ENCODE measurements around the gene NCAPH2.

NCAPH2 gene

DNA sequence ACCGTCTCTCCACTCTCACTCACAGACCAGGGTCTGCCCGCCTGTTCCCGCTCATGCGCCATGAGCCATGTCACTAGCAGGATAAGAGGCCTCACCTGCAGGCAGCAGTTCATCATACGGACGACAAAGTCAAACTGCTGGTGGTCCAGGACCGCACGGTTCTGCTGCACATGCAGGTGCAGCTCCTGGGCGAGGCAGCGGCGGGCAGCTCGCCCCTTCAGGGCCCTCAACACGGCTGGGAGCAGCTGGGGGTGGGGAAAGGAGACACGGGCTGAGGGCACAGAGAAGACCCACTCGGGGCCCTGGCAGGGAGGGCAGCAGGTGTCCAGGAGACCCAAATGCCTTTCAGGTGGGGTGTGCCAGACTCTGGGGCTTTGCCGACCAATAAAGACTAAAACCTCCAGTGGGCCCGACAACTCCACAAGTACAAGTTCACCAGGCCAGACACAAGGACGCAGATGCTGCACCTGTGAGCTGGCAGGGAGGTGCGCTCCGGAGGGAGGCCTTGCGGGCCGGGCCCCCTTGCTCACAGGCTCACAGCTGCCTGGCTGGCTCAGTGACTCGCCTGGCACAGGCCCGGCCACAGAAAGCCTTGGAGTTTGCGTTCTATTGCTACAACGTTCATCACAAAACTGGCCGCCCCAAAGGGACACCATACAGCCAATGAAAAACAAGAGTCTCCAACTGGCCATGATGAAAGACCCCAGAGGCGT lies 44.7 kb upstream of the NCAPH2 start:
- TF ChIP-seq ZC3H10 (CRISPR knock-in tag; IDR thresholded peaks at IDR 0.05) = no peak
- no peak for TF ChIP-seq RARB (CRISPR knock-in tag; IDR thresholded peaks at IDR 0.05)
- TF ChIP-seq, protein P1, sequence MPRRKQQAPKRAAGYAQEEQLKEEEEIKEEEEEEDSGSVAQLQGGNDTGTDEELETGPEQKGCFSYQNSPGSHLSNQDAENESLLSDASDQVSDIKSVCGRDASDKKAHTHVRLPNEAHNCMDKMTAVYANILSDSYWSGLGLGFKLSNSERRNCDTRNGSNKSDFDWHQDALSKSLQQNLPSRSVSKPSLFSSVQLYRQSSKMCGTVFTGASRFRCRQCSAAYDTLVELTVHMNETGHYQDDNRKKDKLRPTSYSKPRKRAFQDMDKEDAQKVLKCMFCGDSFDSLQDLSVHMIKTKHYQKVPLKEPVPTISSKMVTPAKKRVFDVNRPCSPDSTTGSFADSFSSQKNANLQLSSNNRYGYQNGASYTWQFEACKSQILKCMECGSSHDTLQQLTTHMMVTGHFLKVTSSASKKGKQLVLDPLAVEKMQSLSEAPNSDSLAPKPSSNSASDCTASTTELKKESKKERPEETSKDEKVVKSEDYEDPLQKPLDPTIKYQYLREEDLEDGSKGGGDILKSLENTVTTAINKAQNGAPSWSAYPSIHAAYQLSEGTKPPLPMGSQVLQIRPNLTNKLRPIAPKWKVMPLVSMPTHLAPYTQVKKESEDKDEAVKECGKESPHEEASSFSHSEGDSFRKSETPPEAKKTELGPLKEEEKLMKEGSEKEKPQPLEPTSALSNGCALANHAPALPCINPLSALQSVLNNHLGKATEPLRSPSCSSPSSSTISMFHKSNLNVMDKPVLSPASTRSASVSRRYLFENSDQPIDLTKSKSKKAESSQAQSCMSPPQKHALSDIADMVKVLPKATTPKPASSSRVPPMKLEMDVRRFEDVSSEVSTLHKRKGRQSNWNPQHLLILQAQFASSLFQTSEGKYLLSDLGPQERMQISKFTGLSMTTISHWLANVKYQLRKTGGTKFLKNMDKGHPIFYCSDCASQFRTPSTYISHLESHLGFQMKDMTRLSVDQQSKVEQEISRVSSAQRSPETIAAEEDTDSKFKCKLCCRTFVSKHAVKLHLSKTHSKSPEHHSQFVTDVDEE (CRISPR knock-in tag; IDR thresholded peaks at IDR 0.05) = no peak
- TF ChIP-seq ZNF8 (CRISPR knock-in tag; IDR thresholded peaks at IDR 0.05) = no peak
- TF ChIP-seq, protein P2, sequence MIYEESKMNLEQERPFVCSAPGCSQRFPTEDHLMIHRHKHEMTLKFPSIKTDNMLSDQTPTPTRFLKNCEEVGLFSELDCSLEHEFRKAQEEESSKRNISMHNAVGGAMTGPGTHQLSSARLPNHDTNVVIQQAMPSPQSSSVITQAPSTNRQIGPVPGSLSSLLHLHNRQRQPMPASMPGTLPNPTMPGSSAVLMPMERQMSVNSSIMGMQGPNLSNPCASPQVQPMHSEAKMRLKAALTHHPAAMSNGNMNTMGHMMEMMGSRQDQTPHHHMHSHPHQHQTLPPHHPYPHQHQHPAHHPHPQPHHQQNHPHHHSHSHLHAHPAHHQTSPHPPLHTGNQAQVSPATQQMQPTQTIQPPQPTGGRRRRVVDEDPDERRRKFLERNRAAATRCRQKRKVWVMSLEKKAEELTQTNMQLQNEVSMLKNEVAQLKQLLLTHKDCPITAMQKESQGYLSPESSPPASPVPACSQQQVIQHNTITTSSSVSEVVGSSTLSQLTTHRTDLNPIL (CRISPR knock-in tag; IDR thresholded peaks at IDR 0.05; ENCODE audit: low read depth) = no peak
- TF ChIP-seq ZNF565 (CRISPR knock-in tag; conservative IDR thresholded peaks at IDR 0.05; ENCODE audit: low read depth) = no peak
- TF ChIP-seq PPARA (CRISPR knock-in tag; IDR thresholded peaks at IDR 0.05; ENCODE audit: borderline replicate concordance) = no peak
- ATAC-seq = no peak

DNA sequence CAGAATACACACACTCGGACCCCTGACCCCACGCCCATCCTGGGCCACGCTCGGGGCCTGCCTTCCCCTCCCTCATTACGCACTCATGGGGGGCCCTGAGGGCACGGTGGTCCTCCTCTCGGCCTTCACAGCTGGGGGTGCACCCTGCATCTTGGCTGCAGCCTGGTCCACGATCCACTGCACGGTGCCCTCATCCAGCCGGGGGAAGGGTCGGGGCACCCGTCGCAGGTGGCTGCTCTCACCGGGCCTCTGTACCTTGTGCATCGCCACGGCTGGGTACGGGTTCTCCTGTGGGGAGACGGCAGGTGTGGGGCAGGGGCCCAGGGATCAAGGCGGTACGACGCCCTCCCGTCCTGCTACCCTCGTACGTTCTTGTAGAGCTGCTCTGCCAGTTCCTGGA lies 43.6 kb upstream of the NCAPH2 start:
- no peak for ATAC-seq
- TF ChIP-seq, protein P3, sequence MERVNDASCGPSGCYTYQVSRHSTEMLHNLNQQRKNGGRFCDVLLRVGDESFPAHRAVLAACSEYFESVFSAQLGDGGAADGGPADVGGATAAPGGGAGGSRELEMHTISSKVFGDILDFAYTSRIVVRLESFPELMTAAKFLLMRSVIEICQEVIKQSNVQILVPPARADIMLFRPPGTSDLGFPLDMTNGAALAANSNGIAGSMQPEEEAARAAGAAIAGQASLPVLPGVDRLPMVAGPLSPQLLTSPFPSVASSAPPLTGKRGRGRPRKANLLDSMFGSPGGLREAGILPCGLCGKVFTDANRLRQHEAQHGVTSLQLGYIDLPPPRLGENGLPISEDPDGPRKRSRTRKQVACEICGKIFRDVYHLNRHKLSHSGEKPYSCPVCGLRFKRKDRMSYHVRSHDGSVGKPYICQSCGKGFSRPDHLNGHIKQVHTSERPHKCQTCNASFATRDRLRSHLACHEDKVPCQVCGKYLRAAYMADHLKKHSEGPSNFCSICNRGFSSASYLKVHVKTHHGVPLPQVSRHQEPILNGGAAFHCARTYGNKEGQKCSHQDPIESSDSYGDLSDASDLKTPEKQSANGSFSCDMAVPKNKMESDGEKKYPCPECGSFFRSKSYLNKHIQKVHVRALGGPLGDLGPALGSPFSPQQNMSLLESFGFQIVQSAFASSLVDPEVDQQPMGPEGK (CRISPR knock-in tag; IDR thresholded peaks at IDR 0.05; ENCODE audit: borderline replicate concordance) = no peak
- no peak for TF ChIP-seq BACH2 (CRISPR knock-in tag; IDR thresholded peaks at IDR 0.05; ENCODE audit: borderline replicate concordance)
- TF ChIP-seq TCF4 (CRISPR knock-in tag; IDR thresholded peaks at IDR 0.05; ENCODE audit: borderline replicate concordance) = no peak
- TF ChIP-seq OSR1 (CRISPR knock-in tag; IDR thresholded peaks at IDR 0.05) = no peak
- no peak for TF ChIP-seq ZC3H10 (CRISPR knock-in tag; IDR thresholded peaks at IDR 0.05)
- TF ChIP-seq ZNF565 (CRISPR knock-in tag; conservative IDR thresholded peaks at IDR 0.05; ENCODE audit: low read depth) = no peak
- TF ChIP-seq GLIS3 (CRISPR knock-in tag; IDR thresholded peaks at IDR 0.05) = no peak
- TF ChIP-seq ISL1 (CRISPR knock-in tag; IDR thresholded peaks at IDR 0.05) = no peak
- TF ChIP-seq ARNTL (CRISPR knock-in tag; IDR thresholded peaks at IDR 0.05; ENCODE audit: borderline replicate concordance, low read depth) = no peak
- TF ChIP-seq TOX (CRISPR knock-in tag; IDR thresholded peaks at IDR 0.05; ENCODE audit: borderline replicate concordance) = no peak
- TF ChIP-seq, protein P4, sequence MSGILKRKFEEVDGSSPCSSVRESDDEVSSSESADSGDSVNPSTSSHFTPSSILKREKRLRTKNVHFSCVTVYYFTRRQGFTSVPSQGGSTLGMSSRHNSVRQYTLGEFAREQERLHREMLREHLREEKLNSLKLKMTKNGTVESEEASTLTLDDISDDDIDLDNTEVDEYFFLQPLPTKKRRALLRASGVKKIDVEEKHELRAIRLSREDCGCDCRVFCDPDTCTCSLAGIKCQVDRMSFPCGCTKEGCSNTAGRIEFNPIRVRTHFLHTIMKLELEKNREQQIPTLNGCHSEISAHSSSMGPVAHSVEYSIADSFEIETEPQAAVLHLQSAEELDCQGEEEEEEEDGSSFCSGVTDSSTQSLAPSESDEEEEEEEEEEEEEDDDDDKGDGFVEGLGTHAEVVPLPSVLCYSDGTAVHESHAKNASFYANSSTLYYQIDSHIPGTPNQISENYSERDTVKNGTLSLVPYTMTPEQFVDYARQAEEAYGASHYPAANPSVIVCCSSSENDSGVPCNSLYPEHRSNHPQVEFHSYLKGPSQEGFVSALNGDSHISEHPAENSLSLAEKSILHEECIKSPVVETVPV (CRISPR knock-in tag; IDR thresholded peaks at IDR 0.05) = no peak
- no peak for TF ChIP-seq ESRRG (CRISPR knock-in tag; IDR thresholded peaks at IDR 0.05)
- TF ChIP-seq, protein P1 (CRISPR knock-in tag; IDR thresholded peaks at IDR 0.05) = no peak

All from SK-N-SH treated with all-trans-retinoic acid at 6 μM for 48 hours (cell line).